RCC 7860 (cell line): Measurements from ENCODE around the gene CMIP.

Experiments used
- DNase-seq: peaks from one replicate; pipeline ENCODE4 v3.0.0-alpha.2; 2015; ENCODE audit warnings: low spot score
- FAIRE-seq: peaks from 2 replicates; lab custom pipeline; 2012; peaks lifted over from hg19 to GRCh38; lab: Jason Lieb, UNC

CMIP gene

DNA sequence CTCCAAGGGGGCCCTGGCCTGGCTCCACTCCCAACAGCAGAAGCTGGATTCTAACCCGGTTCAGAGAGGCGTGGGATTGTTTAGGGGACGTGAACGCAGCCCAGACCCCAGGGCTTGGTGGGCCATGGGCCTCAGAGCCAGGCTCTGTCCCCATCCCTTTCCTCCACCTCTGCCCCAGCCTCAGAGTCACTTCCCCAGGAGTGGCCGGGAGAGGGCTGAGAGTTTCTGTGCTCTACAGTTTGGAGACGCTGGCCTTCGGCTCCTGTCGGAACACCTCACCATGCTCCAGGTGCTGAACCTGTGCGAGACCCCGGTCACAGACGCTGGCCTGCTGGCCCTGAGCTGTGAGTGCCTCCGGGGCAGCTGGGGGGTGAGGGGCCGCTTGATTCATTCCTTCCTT lies 260.7 kb downstream of the CMIP start:
- FAIRE-seq: no peak
- DNase-seq: no peak

- no peak for FAIRE-seq
- DNase-seq: no peak
These were observed 262.0 kb downstream of the CMIP start for GRCh38 chr16:81706327-81707295.

DNA sequence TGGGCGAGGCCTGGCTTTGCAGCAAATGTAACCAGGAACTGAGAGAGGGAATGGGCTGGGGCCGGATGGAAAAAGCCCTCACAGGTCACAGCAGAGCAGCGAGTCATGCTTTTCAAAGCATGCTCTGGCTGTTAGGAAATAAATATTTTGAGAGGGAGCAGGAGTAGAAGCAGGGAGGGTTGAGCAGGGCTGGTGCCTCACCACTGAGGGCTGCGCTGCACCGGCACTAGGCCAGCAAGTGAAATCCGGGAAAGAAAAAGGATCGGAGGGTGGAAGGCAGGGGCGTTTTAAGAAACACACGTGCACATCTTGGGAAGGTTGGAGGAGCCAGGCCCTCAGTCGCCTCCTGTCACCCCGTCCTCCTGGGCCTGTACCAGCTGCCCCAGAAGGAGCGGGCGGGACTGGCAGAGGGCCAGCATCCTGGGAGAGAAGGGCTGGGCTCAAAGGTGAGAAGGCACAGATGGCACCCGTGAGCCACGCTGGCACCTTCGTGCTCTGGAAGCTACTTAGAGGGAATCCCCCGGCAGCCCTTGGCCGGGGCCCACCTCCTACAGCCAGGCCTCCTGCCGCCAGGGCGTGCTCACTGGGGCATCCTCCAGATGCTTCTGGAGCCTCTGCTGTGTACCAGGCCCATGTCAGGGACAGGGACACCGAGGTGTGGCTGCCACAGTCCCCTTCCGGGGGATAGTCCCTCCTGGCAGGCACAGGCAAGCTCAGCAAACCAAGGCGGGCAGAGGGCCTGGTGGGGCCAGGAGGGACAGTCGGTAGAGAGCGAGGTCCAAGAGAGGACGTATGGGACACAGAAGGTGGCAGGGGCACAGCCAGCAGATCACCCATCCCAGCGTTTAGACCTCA lies 263.0 kb downstream of the CMIP start:
- FAIRE-seq (no peak), DNase-seq (peak; percentile 26)

GRCh38 chr16:81708266-81709015 lies 263.8 kb downstream of the CMIP start:
- FAIRE-seq (no peak), DNase-seq (no peak)

DNA sequence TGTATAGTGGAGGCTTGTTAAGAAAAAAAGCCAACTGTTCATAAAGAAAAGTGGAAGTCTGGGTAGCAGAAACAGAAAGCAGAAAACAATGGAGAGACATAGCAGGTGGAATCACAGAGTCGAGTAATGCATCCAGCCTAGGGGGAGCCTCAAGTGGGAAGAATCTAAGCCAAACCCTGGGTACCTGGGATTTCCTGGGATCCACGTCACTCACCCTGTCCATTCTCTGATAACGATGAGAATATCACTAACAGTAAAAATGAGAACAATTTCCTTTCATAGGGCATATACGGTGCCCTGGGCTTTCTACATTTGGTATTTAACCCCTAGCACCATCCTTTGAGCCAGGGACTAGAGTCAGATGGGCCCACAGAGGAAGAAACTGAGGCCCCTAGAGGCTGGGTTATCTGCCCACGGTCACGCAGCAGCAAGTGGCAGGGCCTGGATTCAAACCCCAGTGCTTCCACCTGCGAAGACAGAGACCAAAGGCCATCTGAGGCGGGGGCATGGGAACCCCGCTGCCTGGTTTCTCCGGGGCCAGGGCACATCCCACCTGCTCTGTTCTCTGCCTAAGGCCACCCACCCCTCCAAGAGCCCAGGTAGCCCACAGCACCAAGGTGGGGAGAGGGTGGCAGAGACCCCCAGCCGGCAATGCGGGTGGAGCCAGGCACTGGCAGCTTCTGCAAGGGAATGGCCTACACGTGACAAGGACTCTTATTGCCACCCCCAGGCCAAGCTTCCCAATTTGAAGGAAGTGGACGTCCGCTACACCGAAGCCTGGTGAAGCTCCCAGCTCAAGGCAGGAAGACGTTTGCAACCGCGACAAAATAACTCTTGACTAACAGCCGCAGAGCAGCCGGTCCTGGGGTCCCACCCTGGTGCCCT lies 264.6 kb downstream of the CMIP start:
- no peak for FAIRE-seq
- DNase-seq: no peak

DNA sequence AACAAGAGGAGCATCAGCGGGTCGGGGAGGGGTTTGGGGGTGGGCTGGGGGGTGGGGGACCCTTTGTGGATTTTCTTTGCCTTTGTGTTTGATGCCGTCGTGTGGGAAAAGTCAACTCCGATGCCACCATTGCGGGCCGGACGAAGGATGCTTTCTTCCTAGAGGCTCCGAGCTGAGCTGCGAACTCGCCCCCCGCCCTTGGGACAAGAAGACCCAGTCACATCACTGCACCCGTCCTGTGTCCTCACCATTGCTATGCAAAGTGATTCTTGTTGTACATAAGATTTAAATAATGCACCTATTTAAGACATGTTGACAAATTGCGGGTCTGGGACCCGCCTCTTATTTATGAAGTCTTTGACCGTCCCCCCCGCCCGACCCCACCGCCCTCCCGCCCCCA lies 265.4 kb downstream of the CMIP start:
- DNase-seq: no peak
- no peak for FAIRE-seq

DNA sequence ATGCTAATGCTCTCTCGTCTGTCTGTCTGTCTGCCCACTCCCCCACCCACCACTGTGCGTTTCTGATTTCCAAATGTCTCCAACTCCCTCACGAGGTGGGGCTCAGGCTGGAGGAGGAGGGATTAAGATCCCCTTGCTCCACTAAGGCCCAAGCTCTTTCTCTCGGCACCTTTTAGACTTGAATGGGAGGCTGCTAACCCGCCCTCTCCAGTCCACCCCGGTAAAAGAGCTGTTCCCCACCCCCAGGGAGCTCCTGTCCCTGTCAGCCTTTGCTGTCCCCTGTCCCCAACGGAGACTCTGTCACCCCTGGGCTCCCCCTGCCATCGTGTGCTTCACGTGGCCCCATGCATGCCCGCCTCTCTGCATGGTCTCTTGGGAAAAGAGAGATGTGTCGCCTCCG lies 266.0 kb downstream of the CMIP start:
- FAIRE-seq (no peak), DNase-seq (no peak)

GRCh38 chr16:81711657-81712319 lies 267.2 kb downstream of the CMIP start:
- FAIRE-seq (peak; percentile 95), DNase-seq (peak; percentile 92)

GRCh38 chr16:81712681-81713080 lies 268.1 kb downstream of the CMIP start:
- no peak for DNase-seq
- FAIRE-seq: no peak

DNA sequence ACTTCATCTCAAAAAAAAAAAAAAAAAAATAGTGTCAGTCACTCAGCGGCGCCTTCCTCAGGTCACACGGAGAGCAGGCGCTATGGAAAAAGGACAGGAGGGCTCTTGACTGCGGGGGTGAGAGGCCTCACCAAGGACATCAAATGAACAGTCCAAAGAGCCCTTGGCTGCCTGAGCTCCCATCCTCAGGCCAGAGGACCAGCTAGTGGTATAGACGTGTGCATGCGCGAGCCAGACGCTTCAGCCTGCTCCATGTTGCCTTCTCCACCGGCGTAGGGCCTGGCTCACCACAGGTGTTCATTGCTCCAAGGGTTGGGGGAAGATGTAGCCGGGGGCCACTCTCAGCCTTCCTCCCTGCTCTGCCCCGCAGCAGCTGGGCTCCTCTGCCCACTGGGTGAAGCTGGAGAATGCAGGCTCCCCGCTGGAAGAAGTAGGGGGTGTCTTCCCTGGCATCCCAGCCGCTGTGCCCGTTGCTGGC lies 268.7 kb downstream of the CMIP start:
- DNase-seq: no peak

GRCh38 chr16:81713796-81714195 lies 269.2 kb downstream of the CMIP start:
- FAIRE-seq (no peak), DNase-seq (no peak)

More for the DNA sequence above, 268.7 kb downstream of the CMIP start:
- no peak for FAIRE-seq

DNA sequence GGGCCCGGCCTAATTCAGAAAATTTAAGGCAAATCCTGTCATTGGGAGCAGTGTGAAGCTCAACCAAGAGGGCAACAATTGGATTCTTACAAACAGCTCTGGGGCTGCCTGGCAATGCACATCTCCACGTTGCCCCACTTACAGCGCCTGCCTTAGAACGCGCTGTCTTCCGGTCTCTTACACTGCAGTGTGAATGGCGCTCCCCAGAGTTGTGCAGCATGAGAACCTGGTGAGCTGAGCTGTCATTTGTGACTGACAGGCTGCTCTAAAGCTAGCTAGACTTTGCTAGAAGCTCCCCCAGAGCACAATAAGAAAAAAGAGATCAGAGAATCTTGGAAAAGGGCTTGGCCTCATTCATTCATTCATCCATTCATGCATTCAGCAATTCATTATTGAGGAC lies 270.0 kb downstream of the CMIP start:
- no peak for FAIRE-seq
- no peak for DNase-seq

GRCh38 chr16:81715358-81716196 lies 271.0 kb downstream of the CMIP start:
- DNase-seq (no peak), FAIRE-seq (no peak)

GRCh38 chr16:81716478-81717225 lies 272.0 kb downstream of the CMIP start:
- no peak for FAIRE-seq
- no peak for DNase-seq

DNA sequence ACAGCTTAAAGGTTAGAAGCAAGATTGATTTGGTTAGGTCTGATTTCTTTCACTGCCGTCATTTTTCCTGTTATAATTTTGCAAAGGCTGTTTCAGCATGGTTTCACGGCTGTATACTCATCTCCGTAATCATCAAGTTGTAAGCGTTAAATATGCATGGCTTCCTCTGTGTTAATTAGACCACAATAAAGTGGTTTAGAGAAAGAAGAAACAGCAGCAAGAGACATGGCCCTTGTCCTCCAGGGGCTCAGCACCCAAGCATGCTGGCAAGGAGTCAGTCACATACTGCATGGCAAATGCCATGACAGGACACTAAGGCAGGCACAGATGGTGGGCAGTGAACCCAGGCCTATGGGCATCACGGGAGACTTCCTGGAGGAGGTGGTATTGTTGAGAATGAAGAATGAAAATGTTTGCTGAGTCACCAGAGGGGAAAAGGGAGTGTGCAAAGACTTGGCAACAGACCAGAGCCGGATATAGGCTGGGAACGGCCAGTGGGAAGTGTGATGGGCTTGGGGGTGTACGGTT lies 273.1 kb downstream of the CMIP start:
- DNase-seq: peak; percentile 45
- no peak for FAIRE-seq

- DNase-seq (no peak), FAIRE-seq (no peak)
These were observed 274.0 kb downstream of the CMIP start for GRCh38 chr16:81718637-81719036.

DNA sequence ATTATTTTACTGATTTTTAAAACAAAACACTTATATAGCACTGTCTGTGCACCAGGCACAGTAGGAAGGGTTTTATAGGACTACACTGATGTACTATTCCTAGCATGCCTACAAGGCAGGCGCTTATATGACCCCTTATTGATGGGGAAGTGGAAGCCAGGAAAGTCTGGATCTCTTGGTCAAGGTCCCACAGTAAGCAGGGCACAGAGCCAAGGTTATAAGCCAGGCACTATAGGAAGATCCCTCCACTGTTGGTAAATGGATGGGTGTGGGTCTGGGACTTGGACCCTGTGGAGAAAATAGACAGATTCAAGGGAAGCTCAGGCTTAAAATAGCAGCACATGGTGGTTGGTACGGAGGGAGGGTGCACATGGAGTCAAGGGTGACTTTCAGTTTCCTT lies 275.4 kb downstream of the CMIP start:
- no peak for FAIRE-seq
- DNase-seq: no peak
